Measurements from ENCODE around the gene MACROD2.

MACROD2 gene

DNA sequence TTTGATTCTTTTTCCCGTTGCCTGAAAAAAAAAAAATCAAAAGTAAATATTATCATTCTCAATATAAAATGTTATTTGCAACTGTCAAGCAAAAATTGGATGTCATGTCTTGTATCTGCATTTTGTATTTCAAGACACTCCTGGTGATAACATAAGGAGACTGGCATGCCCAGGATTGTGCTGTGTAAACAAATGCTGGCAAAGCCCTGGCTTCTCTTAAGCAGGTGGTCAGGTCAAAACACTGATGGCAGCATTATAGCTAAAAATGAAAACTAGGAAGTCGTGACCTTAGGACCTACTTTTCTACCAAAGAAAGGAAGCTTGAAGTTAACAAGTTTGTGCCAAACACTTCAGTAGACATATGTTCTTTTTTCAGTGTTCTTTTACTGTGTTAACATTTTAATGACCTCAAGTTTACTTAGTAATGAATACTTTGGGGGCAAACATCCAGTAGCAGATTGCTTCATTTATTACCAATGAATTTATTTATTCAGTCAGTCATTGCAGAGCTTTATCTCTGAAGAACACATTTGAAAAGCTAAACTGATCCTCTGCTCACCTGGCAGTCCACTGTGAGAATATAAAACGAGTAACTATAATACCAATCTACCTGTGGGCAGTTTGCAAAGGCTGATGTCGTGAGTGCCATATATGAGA lies 585.2 kb downstream of the MACROD2 start:
- no peak for DNase-seq (ENCODE audit: low read depth in 2 of 2)

DNA sequence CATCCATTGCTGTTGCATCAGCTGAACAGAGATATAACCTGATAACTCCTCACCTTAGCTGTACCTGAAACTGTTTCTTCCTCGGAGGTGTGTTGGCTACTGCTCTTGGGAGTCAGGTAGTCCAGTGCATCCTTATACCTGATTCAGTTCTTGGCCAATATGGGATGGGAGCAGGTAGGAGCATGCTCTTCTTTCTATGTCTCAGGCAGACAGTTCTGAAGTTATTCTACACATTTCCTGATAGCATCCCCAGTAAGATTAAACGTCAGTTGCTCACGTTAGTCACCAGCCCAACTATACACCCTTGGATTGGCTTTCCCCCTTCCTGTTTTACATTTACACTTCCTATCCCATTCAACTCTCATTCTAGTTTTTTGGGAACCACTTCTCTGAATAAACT lies 586.4 kb downstream of the MACROD2 start:
- DNase-seq (ENCODE audit: low read depth in 2 of 2), result no peak

DNA sequence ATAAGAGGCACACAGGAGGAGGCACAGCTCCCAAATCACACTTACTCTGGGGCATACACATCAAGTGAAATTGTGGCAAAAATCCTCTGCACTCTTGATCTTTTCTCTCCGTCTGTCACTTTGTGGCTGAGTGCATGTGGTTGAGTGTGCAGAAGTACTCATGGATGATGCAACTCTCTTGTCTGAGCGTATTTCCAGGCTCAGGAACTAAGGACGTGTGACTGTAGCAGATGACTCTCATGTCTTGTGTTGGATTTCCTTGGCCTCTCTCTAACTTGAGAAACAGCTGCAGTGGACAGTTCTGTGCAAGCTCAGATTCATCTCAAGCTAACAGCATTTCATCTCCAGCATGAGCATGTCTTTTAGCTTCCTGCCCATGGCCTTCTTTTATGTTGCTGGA lies 587.5 kb downstream of the MACROD2 start:
- DNase-seq (ENCODE audit: low read depth in 2 of 2), result no peak

DNA sequence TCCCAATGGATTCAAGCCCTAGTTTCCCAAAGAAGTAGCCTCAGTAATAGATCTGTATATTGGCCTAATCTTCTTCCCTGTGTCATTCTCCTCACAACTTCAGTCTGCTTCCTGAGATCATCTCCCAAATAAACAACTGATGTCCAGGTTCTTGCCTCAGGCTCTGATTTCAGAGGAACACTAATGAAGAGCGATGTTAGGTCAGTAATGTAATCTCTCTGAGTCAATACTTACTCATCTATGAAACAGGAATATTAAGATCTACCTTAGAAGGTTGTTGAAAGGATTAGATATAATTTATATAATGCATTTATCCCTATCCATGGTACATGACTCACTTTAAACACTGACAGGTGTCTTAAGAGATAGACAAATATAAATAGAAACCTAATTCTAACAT lies 588.1 kb downstream of the MACROD2 start:
- no peak for DNase-seq (ENCODE audit: low read depth in 2 of 2)

DNA sequence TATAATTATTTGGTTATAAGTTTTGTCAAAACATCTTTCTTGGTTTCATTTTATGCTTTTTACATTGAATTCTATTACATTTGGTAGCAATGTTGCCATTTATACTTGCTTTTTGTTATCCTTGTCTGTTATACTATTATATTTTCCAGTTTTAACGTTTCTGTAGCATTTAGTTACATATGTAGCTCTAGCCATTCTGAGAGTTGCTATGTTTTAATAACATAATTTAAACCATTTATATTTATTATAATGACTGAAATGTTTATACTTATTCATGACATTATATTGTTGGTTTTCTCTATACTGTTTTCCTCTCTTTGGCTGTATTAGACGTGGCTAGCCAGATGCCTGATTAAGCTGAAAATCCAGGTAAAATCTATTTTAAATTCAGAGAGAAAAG lies 594.1 kb downstream of the MACROD2 start:
- DNase-seq (ENCODE audit: low read depth in 2 of 2), result no peak

DNA sequence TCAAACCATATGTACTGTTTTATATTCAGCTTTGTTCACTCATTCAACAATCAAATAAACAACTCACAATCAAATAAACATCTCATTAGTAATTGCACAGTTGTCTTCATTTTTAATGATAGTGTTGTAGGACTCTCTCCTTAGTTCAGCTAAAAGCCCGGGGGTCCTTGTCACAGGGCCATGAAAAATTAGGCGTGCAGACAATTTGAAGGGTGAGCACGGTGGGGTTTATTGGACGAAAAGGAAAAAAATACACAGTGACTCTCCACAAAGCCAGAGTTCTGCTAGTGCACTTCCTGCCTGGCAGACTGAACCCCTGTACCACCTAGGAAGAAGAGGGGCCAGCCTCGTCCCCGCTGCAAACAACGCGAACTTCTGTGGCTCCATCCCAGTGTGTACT lies 599.7 kb downstream of the MACROD2 start:
- DNase-seq (ENCODE audit: low read depth in 2 of 2), result no peak

DNA sequence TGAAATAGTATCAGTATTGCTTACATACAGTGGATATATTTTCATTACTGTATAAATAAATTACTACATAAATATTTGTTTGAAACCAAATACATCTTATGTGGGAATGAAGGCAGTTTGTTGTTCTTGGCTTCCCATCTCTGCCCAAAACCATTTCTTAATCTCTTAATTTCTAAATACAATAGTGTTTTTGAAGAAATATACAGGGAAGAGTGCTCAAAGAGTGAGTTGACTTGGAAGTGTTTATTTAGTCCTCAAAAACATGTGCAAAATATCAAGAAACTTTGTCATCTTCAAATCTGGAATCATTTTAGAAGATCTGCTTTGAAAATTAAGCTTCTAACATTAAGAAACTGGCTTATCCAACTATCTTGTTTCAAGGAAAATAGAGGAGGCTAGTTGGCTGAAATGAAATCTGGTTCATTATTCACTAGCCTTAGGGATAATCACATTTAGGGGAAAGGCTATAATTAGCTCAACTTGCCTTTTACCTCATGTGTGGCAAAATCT lies 601.9 kb downstream of the MACROD2 start:
- DNase-seq (ENCODE audit: low read depth in 2 of 2), result no peak

DNA sequence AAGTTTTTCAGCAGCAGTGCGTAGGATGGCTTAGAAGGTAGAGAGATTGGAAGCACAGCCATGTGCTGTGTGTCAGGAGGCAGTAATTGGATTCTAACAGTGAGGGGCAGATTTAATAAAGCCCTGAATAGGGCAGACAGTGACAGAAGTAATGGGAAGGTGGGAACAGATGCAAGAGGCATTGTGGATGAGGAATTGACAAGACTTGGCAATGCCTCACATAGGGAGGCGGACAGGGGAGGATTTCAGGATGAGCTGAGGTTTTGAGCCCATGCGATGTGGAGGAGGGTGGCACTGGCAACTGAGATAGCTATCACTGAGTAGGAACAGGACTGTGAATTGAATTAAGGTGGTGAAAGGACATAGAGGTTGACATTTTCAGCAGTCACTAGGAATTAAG lies 604.3 kb downstream of the MACROD2 start:
- no peak for DNase-seq (ENCODE audit: low read depth in 2 of 2)

DNA sequence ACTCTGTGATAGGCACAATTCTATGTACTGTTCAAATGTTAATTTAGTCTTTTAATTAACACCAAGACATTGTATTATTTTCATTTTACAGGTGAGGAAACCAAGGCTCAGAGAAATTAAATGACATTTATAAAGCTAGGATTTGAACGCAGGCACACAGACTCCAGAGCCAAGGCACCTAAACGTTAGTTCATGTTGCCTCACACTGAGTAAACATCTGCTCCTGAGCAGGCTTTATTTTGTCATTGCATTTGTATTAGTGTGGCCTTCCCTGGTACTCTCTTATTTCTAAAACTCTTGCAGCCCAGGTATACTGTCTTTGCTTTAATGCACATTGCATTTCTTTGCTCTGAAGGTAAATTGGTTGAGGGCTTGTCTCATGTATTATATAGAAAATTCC lies 605.2 kb downstream of the MACROD2 start:
- no peak for DNase-seq (ENCODE audit: low read depth in 2 of 2)

DNA sequence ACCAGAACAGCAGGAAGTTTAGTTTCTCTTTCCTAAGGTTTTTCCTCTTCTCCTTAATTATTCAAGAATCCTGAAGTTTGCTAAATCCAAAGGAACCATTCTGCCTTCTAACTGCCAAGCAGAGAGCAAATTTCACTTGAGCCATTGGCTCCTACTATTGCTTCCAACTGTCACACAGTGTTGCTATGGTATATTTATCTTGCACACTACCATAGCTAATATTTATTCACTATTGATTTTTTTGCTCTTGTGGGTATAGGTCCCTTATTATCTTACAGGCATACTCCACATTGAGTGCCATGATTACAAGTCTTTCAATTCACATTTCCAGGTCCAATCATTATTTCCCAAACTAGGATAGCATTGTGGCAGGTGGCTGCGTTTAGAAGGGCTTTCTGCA lies 608.8 kb downstream of the MACROD2 start:
- no peak for DNase-seq (ENCODE audit: low read depth in 2 of 2)

DNA sequence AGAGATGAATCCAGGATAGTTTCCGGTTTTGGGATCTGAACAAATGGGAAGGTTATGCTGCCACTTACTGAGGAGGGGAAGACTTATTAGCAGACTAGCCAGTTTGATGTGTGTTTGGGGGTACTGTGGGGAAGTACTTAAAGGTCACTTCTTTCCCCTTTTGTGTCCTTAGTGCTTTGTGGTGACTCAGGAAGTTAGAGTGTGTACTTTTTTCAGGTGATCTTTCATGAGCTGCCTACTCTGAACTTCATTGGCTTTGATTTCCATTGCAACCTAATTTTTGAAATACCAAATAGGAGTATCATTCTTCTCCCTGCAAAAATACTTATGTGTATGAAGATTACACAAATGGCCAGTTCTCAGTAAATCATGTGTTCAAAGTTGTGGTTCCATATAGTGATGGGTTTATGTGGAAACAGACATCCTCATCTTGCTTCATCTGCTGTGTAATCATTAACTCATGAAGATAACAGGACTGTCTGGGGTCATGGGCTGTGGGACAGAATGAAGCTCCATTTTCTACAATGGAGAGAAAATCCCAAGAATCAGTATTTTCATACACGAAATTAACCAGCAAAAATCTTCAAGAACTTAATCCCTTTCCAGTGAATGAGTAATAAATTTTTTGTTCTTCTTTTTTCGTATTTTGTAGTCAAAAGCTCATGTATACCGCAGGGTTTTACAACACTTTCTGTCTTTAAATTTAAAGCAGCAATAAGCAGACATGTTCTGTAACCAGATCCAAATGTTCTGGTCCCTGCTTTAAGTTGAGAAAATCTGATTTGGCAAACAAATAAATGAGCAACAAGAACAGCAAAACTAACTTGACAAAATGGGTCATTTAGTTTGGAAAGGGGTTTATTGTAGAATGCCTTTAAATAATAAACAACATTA lies 614.3 kb downstream of the MACROD2 start:
- DNase-seq (ENCODE audit: low read depth in 2 of 2), result no peak

DNA sequence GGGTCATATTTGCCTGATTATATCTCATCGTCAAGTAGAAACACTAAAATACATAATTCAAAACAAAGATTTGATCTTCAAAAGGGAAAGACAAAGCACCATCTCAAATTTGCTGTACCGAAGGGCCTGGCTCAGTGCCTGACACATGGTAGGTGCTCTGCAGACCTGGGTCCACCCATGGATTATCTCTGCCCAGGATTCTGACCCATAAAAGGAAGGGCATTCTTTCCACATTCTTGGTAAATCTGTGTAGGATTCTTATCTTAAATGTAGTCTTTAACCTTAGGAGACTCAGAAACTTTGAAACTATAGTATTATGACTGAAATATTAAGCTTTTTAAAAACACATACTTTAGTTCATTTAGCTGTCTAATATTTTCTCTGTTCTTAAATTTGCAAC lies 616.2 kb downstream of the MACROD2 start:
- DNase-seq (ENCODE audit: low read depth in 2 of 2), result no peak

DNA sequence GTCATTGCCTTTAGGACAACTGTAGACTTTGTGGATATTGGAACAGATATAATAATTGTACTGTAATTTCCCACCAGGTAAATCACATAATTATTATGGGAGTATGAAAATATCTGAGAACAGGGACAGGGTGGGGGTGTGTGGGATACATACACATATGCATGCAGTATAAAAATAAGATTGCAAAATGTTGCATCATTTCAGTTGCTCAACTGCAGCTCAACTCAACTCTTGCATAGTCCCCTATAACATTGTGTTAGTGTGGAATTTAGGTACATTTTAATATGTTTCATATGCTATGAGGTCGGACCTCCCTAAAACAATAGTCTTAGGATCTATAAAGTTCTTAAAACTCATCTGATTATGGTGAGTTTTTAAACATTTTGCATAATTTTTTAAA lies 617.1 kb downstream of the MACROD2 start:
- no peak for DNase-seq (ENCODE audit: low read depth in 2 of 2)

DNA sequence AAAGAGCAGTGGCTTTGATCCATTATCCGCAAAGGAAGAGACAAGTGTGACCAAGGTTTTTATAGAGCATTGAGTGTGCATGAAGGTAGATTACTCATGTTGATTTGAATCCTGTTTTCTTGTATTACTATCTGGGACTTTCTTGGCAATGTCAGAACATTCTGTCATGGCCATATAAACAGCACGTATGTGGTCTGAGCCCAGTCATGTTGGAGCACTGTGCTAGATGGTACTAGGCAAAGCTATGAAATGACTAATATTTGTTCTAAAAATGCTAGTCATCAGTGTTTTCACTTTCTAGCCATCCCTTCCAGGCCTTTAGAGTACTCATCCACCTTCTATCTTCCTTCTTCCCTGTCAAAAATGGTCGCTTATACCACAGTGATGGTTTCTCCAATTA lies 620.7 kb downstream of the MACROD2 start:
- DNase-seq (ENCODE audit: low read depth in 2 of 2), result no peak

DNA sequence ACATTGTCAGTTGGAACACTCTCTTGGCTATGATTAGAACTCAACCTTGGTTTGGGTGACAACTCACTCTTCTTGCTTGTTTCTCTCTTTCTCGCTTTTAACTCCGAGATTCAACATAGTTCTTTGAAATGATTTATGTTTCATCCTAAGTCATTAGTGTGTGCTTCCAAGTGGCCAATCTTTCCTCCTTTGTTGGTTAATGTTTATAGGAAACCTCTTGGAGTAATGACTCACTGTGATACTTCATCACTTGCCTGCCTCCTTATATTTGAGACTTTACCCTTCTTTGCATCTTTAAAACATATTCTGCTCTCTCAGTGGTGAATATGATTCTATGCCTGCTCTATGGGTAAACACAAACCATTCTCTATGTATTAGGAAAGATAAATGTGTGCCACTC lies 621.8 kb downstream of the MACROD2 start:
- no peak for DNase-seq (ENCODE audit: low read depth in 2 of 2)

DNA sequence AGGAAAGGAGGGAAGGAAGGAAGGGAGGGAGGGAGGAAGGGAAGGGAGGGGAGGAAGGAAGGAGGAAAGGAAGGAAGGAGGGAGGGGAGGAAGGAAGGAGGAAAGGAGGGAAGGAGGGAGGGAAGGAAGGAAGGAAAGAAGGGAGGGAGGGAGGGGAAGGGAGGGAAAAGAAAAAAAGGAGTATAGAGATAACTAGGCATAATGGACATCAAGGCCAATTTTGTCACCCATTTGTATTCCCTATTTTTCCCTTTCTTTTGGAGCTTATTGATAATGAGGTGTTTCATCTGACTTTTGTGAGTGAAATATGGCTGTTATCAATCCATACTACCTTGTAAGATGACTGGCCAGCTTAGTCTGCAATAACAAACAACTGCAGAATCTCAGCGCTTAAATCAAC lies 624.1 kb downstream of the MACROD2 start:
- no peak for DNase-seq (ENCODE audit: low read depth in 2 of 2)

DNA sequence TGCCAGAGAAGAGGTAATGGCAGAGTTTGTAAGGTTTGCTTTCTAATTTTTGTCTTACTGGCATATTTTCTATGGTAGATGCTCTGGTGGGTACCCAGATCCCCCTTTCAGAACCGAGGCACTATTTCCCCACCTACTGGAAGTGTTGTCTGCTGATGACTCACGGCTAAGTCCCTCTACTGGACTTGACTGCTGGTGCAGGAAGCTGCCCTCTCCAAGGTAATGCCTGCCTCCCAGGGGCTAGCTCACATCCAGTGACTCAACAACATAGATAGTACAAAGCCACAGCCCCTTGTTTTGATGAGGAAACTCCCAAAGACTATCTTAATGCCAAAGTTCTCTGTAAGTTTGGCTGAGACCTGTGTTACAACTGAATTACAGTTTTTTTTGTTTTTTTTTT lies 627.5 kb downstream of the MACROD2 start:
- DNase-seq (ENCODE audit: low read depth in 2 of 2), result no peak

DNA sequence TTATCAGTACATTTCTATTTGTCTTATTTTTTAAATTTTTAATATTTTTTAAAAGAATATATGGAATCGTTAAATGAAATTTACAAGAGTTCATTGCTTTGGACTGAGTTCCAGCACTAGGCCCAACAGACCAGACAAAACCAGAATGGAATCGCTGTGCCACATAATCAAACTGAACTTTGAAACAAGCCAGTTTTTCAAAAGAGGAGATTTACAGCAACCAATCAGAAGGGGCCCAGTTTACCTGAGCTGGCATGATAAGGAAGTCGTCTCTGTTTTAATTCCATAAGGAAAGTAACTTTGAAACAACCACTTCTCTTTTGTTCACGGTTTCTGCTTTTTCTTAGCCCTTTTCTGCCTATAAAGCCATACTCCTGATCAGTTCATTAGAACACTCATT lies 635.7 kb downstream of the MACROD2 start:
- no peak for DNase-seq (ENCODE audit: low read depth in 2 of 2)

DNA sequence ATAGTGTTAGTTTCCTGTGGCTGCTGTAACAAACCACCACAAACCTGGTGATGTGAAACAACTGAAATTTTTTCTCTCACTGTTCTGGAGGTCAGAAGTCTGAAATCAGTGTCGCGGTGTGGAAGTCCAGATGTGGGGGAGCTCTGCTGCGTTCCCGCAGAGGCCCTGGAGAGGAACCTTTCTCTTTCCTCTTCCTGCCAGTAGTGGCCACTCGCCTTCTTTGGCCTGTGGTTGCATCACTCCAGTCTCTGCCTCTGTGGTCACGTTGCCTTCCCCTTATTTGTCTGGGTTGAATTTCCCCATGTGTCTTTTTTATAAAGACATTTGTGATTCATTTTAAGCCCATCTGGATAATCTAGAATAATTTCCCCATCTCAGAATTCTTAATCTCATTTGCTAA lies 637.6 kb downstream of the MACROD2 start:
- no peak for DNase-seq (ENCODE audit: low read depth in 2 of 2)

DNA sequence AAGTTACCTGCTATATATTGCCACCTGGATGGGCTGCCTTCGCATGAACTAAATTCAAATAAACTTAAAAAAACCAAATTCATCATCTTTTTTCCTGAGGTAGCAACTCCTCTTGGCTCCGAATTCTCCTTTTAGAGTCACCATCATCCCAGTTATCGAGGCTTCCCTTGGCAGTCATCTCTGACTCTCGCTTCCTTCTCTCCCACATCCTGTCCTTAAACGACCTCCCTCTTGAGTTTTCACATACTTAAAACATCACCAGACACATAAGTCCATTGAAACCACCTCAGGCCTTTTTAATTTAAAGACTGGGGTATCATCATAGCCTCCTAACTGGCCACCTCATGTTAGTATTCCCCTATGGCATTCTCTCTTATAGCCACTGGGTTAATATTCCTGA lies 638.2 kb downstream of the MACROD2 start:
- DNase-seq (ENCODE audit: low read depth in 2 of 2), result no peak

DNA sequence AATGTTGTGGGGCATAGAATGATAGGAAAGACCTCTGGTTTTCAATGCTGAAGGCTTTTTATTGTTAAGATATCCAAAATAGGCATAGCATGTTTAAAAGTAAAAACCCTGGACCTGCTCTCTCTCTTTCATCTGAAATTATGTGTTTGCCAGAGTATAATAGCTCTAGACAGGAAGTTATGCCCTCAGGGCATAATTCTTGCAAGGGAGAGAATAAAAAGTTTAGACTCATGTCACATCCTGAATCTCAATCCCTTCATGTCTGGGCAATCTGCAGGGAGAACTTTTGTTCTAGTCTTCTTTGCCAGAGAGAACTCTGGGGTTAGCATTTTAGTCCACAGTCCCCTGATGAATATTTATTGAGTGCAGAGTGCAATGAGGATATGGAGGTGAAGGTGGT lies 639.3 kb downstream of the MACROD2 start:
- DNase-seq (ENCODE audit: low read depth in 2 of 2), result no peak

DNA sequence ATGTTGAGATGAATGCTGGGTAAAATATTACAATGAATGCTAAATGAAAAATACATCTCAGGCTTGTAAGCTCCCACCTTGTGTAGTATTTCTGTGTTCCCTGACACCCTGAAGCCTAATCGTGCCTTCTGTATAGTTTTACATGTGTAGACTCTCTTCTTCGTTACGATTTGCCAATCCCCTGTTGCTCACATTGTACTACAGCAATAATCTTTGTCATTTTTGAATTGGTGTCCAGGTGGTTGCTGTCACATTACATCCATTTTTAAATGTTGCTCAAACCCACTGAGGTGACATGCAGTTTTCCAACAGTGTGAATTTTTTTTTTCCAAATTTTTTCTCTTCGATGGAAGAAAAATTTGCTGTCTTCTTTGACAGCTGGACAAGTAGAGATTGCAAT lies 642.1 kb downstream of the MACROD2 start:
- no peak for DNase-seq (ENCODE audit: low read depth in 2 of 2)

DNA sequence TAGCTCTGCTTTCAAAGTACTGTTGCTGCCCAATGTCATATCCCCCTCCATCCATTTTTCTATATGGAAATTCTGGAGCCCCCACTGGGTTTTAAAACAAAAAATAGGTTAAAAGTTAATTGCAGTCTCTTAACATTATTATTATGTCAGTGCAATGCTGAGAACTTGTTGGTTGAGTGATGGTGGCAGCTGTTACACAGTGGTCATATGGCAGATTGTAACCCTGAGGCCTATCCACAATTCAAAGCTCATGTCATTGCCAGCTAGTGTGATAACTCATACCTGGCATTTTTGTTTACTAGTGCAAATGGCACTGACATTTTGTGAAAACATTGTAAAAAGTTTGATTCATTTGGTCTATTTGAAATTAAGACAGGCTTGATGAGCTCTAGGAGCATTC lies 647.8 kb downstream of the MACROD2 start:
- DNase-seq (ENCODE audit: low read depth in 2 of 2), result no peak
